Body of pancreas (tissue), 4 donors: ENCODE measurements around the gene CYP46A1. TPM values are rescaled to one million over a fixed set of nuclear protein-coding genes. Genes with fewer than 3 reads are reported as not detected.

Experiments used
- ATAC-seq: fragments of 150-250 bp; one replicate; pipeline ENCODE4 v1.9.1; 2016
- DNase-seq, 4 donors: peaks; one replicate each; pipeline ENCODE4 v3.0.0-alpha.2; 2019
- H3K27ac ChIP-seq, 4 donors: fragments of 200-600 bp; sonication (generic); 1 replicate in 3 of 4; 2 replicates in 1 of 4; pipeline versions ENCODE4 v1.5.1 to v1.6.1; 2016 to 2019; ENCODE audit warnings: mild to moderate bottlenecking in 1 of 4, mixed read lengths in 1 of 4, moderate library complexity in 1 of 4
- H3K27me3 ChIP-seq, 2 donors: fragments of 200-600 bp; sonication (generic); one replicate each; pipeline ENCODE4 v1.6.0; 2016; ENCODE audit warnings: mild to moderate bottlenecking in 1 of 2
- H3K36me3 ChIP-seq, 2 donors: fragments of 200-600 bp; sonication (generic); replicated peaks in 1 of 2; 2 replicates each; pipeline ENCODE4 v1.5.1; 2016; ENCODE audit warnings: low read depth in 2 of 2; ENCODE audit not compliant: insufficient read depth in 1 of 2
- H3K4me1 ChIP-seq: fragments of 200-600 bp; sonication (generic); one replicate; pipeline ENCODE4 v1.6.0; 2016
- H3K4me3 ChIP-seq, 2 donors: fragments of 200-600 bp; sonication (generic); 1 replicate in 1 of 2; 2 replicates in 1 of 2; pipeline ENCODE4 v1.5.1; 2016 to 2019
- H3K9me3 ChIP-seq, 3 donors: fragments of 200-600 bp; sonication (generic); 1 replicate in 2 of 3; 2 replicates in 1 of 3; pipeline ENCODE4 v1.5.1; 2016
- CTCF ChIP-seq, 7 experiments: fragments of 450-650 bp in 4 of 7; fragments of 200-600 bp in 3 of 7; sonication (generic) in 3 of 7; IDR thresholded peaks; one replicate each; pipeline ENCODE4 v1.5.1; 2016 to 2019; ENCODE audit warnings: antibody characterized with exemption in 7 of 7
- POLR2A ChIP-seq, 3 donors: fragments of 450-650 bp; IDR thresholded peaks; one replicate each; pipeline ENCODE4 v1.6.1; 2016; ENCODE audit warnings: antibody characterized with exemption in 3 of 3, mild to moderate bottlenecking in 2 of 3
- WGBS, 2 donors: methylation state at CpG; one replicate each; pipeline ENCODE4 v1.1.5; 2017; 5-methylcytosine and 5-hydroxymethylcytosine counted together
- intact Hi-C: fragments of 100-400 bp; cut with DNase I; formaldehyde crosslinking; loops from one replicate; pipeline ENCODE4 v1.15.1; 2023
- total RNA-seq, 2 donors: library from RNA; depleted of rRNA; stranded (reverse); fragments of >200 nt; gene quantifications; one replicate each; pipeline ENCODE4 v1.1.0, GENCODE V29; 2016

Gene CYP46A1
- total RNA-seq, 2 donors from 2014 or later: 1.3 to 4.9 TPM

DNA sequence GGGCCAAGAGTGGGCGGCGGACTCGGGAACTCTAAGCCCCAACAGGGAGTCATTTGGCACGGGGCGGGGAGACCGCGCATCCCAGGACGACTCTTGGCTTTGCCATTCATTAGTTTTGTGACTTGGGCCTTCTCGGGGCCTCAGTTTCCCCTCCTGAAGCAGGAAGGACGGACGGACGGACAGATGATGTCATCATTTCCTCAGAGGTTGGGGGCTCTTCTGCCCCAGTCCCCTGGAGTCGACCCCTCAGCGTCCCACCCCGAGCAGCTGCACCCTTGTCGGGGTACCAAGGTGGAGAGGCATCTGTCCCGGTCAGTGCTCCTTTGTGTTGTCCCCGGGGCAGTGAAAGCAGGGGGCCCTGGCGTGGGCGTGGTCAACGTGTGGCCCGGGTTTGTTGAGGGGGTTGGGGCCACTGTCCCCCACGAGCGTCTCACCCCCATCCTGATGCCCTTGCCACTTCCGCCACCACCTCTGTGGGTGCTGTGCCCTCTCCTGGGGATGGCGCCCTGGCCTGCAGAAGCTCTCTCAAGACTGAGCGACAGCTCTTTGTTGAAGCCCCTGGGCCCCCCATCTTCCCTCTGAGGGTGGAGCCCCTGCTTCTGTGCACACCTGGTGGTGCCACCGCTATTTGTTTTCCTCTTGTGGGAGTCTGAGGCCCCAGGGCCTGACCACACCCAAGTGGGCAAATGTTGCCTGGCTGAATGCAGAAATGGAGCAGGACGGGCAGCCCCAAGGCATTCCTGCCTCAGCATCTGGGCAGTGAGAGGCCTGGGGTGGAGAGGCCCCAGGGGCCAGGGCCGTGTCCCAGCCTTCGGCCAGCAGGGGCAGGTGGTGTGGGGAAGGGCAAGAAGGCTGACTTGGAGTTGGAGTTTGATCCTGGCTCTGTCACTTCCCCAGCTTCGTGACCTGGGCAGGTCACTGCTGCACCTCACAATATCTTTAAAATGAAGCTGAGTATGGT lies 38.3 kb upstream of the CYP46A1 start:
- no peak for DNase-seq
- WGBS, 2 donors: 45 to 74% methylated on average over 6 to 32 of the region's 32 CpGs
- Histone ChIP-seq H3K27me3 (peaks cover 0 to 7% of the 10 kb centered on the region in 2 donors), H3K36me3 (no peaks in the 10 kb centered on the region), H3K27ac (no peak overlapping the region), H3K9me3 (no peaks in the 10 kb centered on the region), H3K4me1 (peaks cover 10% of the 10 kb centered on the region), H3K4me3 (no peak overlapping the region)
- TF ChIP-seq POLR2A (IDR thresholded peaks at IDR 0.05): no peak
- TF ChIP-seq CTCF (IDR thresholded peaks at IDR 0.05): no peak
- intact Hi-C loops: no loop called here
- ATAC-seq: peak; percentile 11

DNA sequence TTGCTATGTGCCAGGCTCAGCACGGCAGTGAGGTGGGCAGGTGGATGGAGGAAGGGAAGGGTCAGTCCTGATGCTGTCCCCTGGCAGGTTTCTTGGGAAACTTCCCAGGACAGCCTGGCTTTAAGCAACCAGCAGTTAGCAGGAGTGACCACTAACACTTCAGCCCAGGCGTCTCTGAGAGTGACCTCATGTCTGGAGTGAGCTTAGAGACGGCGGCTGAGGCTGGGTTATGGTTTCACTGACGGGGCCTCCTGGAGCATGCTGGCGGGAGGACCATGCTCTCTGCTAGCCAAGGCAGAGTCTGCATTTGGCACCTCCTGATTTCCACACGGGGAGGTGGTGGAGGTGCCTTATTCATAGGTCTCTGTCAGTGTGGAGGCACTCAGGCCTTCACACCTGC lies 36.7 kb upstream of the CYP46A1 start:
- 71 to 100% methylated on average over 1 to 7 of the region's 7 CpGs for WGBS, 2 donors
- no peaks in the 10 kb centered on the region for H3K9me3 ChIP-seq
- TF ChIP-seq POLR2A (IDR thresholded peaks at IDR 0.05): no peak
- TF ChIP-seq CTCF (IDR thresholded peaks at IDR 0.05): no peak
- no peak overlapping the region for H3K4me3 ChIP-seq
- H3K27ac ChIP-seq: no peak overlapping the region
- no peak for DNase-seq
- peaks cover 10% of the 10 kb centered on the region for H3K4me1 ChIP-seq
- ATAC-seq: no peak
- H3K27me3 ChIP-seq: peaks cover 0 to 7% of the 10 kb centered on the region in 2 donors
- no peaks in the 10 kb centered on the region for H3K36me3 ChIP-seq
- intact Hi-C loops: no loop called here

- no peak for ATAC-seq
- TF ChIP-seq POLR2A (IDR thresholded peaks at IDR 0.05): no peak
- TF ChIP-seq CTCF (IDR thresholded peaks at IDR 0.05): no peak
- intact Hi-C loops: no loop called here
- Histone ChIP-seq H3K9me3 (no peaks in the 10 kb centered on the region), H3K27ac (no peak overlapping the region), H3K4me3 (no peak overlapping the region), H3K36me3 (no peaks in the 10 kb centered on the region), H3K4me1 (peaks cover 10% of the 10 kb centered on the region), H3K27me3 (peaks cover 0 to 7% of the 10 kb centered on the region in 2 donors)
- 85% methylated on average over 8 of the region's 8 CpGs for WGBS, 2 donors
- no peak for DNase-seq
These were observed 35.9 kb upstream of the CYP46A1 start for GRCh38 chr14:99648027-99648784.

DNA sequence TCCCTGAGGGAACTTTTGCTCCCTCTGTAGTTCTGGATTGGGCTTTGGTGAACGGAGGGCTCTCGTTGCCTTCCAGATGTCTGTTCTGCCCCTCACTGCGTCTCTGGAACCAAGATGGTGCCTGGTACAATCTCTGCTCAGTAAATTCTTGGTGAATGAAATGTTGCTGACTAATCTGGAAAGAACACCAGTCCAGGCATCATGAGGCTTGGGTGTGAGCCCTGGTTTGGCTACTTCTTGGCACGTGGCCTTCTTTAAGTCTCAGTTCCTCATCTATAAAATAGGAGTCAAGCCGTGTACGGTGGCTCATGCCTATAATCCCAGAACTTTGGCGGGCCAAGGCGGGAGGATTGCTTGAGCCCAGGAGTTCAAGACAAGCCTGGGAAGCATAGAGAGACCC lies 34.9 kb upstream of the CYP46A1 start:
- TF ChIP-seq POLR2A (IDR thresholded peaks at IDR 0.05) (no peak), CTCF (IDR thresholded peaks at IDR 0.05) (no peak)
- Histone ChIP-seq H3K4me1 (peaks cover 12% of the 10 kb centered on the region), H3K27me3 (peaks cover 0 to 7% of the 10 kb centered on the region in 2 donors), H3K4me3 (no peak overlapping the region), H3K36me3 (no peaks in the 10 kb centered on the region), H3K27ac (no peak overlapping the region), H3K9me3 (no peaks in the 10 kb centered on the region)
- DNase-seq: no peak
- ATAC-seq: no peak
- WGBS, 2 donors: 73 to 85% methylated on average over 7 to 8 of the region's 8 CpGs
- intact Hi-C loops: no loop called here
